Measurements from ENCODE around the gene TMEM88. TPM values are rescaled to one million over a fixed set of nuclear protein-coding genes. Genes with fewer than 3 reads are reported as not detected.

Gene TMEM88
- total RNA-seq, 1 donor from 2014 or later: 0.65 TPM

- DNase-seq (ENCODE audit: low read depth): no peak
These were observed 21.7 kb upstream of the TMEM88 start for GRCh38 chr17:7833011-7833794.

- DNase-seq (ENCODE audit: low read depth): peak; percentile 87
These were observed 20.9 kb upstream of the TMEM88 start, which contains the start of gene KDM6B for GRCh38 chr17:7833795-7834541. Gene KDM6B (plus strand): TSS chr17:7834217. CDS start chr17:7845555, 11,338 bp downstream.

GRCh38 chr17:7834542-7834956 is 20.3 kb upstream of the TMEM88 start:
- peak; percentile 43 for DNase-seq (ENCODE audit: low read depth)

- peak; percentile 93 for DNase-seq (ENCODE audit: low read depth)
These were observed 19.7 kb upstream of the TMEM88 start for GRCh38 chr17:7834957-7835813.

DNA sequence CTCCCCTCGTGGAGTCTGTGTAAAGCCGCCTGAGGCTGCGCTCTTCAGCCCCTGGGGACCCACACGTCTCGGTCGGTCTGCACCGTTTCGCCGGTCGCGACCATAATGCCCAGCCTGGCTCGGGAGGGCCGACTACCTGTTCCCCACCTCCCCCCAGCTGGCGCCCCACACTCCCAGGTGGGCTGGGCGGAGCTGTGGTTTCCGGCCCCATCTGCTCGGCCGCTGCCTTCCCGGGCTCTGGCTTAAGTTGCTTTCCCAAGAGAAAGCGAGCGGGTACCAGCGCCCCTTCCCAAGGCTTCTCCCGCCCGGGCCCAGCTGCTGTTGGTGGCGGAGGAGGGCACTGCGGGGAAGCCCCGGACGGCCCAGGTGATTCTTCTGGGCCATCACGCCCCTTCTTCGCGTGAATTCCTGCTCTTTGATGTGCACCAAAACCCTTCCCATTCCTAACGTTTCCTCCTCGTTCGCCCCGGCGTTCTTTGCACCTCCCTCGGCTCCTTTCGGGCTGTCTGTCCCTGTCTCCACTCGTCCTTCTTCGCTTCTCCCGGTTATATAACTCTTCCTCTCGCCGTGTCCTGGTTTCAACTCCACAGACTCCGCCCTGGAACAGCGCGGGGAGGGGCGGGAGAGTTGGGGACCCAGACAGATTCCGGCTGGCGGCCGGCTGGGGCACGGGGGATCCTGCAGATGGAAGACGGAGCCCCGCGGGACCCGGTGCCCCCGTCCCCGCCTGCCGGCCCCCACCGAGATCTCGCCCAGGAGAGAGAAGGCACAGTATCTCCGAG is 18.9 kb upstream of the TMEM88 start:
- peak; percentile 40 for DNase-seq (ENCODE audit: low read depth)

GRCh38 chr17:7836596-7837407 is 18.1 kb upstream of the TMEM88 start:
- peak; percentile 89 for DNase-seq (ENCODE audit: low read depth)

GRCh38 chr17:7837408-7838088 is 17.3 kb upstream of the TMEM88 start:
- peak; percentile 23 for DNase-seq (ENCODE audit: low read depth)

GRCh38 chr17:7838090-7839075 is 16.5 kb upstream of the TMEM88 start:
- DNase-seq (ENCODE audit: low read depth): peak; percentile 23

DNA sequence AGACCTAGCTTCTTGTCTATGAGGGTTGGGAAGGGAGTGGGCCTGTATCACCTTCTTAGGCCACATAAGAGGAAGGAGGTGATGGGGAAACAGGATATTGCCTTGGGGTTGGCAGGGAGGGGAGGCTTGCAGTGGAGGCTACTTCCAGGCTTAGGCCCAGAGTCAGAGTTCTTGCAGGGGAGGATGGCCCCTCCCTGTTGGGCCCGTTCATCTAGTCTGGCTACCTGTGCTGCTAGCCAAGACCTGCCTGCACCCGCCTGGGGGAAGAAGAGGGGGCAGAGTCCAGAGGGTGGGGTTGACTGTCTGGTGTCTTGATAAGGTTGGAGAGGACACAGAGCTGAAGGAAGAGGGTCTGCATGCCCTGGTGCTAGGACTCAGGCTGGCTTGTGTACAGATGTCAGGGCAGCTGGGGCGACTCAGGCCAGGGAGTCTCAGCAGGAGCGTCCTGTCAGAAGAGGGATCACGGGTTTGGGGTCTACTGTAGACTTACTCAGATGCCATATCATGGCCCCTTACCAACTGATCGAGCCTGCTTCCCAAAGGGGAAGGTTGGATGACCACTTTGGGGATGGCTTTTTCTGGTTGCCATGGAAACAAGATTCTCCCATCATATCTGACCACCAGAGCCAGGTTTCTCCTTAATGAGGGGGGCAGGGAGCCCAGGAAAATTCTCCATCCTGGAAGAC is 15.5 kb upstream of the TMEM88 start:
- no peak for DNase-seq (ENCODE audit: low read depth)

DNA sequence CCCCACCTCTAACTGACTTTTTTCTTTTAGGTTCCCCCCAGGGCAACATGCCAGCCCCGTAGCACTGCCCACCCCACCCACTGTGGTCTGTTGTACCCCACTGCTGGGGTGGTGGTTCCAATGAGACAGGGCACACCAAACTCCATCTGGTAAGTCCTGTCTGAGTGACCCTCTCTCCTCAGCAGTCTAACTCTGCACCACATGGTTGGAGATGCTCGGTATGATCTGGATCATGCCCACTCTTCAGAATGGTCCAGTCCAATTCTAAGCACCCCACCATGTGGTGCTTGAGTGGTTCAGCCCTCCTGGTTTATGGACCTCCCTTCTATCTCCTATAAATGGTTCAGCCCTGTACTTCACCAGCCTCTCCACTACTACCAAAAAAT is 15.0 kb upstream of the TMEM88 start:
- DNase-seq (ENCODE audit: low read depth): no peak

DNA sequence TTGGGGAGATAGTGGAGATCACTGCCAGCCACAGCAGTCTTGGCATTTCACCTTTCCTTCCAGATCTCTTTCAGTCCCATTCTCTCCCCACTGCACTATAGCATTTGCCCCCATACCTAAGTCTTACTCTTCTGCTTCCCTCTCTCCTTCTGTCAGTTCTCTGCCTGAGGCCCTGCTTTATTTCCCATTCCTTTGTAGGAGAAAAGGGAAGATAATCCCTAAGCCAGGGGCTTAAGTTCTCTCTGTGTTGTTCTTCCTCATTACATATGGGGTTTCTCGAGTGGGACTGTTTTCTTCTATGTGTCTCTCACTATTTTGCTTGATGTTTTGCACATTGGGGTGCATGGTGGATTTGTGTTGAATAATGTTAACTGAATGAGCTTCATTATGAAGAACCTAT is 14.4 kb upstream of the TMEM88 start:
- no peak for DNase-seq (ENCODE audit: low read depth)

- DNase-seq (ENCODE audit: low read depth): no peak
These were observed 14.0 kb upstream of the TMEM88 start for GRCh38 chr17:7840875-7841274.

DNA sequence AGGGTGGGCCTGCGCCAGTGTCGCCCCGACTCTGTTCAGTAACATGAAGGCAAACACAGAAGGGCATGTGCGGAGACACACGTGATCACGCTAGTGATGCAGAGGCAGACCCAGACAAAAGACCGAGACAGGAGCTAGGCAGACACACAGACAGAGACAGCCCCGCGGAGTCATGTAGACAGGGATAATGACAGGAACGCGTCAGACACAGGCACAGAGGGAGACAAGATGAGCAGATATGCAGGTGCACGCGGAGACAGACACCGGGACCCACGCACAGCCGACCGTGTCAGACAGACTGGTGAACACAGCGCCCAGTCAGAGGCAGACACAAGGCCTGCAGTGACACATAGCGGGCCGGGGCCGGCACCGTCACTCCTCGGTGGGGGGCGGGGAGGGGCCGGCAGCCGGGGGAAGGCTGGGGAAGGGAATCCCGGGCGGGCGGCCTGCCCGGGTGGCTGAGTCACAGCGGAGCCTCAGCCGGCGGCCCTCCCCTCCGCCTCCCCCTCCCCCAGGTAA is 13.4 kb upstream of the TMEM88 start:
- DNase-seq (ENCODE audit: low read depth): peak; percentile 66

DNA sequence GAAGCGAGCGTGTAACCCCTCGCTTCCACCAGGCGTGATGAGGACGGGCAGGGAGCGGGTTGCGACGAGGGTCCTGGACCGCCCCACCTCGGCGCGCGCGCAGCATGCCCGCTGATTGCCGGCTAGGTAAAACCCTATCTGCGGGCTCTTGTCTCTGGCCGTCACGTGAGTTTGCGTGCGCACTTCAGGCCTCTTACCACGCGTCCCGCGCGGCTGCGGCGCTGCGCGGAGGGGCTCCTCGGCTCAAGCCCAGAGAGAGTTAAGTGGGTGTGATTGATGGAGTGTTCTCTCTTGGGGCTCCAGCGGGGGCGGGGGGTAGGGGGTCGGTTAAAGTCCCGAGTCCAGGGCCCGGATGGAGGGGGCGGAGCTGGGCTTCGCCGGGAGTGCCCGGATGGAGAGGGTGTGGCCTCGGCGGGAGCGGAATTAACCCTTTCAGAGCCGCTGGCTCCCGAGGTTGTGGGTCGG is 12.9 kb upstream of the TMEM88 start:
- peak; percentile 54 for DNase-seq (ENCODE audit: low read depth)

GRCh38 chr17:7842380-7843256 is 12.2 kb upstream of the TMEM88 start:
- DNase-seq (ENCODE audit: low read depth): peak; percentile 88

- no peak for DNase-seq (ENCODE audit: low read depth)
These were observed 11.7 kb upstream of the TMEM88 start for GRCh38 chr17:7843257-7843535.

Measured in renal cortical epithelial cell (primary cell).